Neural cell (in vitro differentiated cells): ENCODE data around the gene ZNF90.

Source experiments
- CTCF ChIP-seq: fragments of 450-650 bp; IDR thresholded peaks from 2 replicates; pipeline ENCODE4 v1.5.1; 2014; ENCODE audit warnings: antibody characterized with exemption, mild to moderate bottlenecking, moderate library complexity; ENCODE audit not compliant: poor library complexity, severe bottlenecking
- EP300 ChIP-seq: fragments of 450-650 bp; conservative IDR thresholded peaks from 2 replicates; pipeline ENCODE4 v1.6.1; 2014; ENCODE audit warnings: antibody characterized with exemption, mild to moderate bottlenecking, moderate library complexity; ENCODE audit not compliant: poor library complexity, severe bottlenecking
- EZH2 ChIP-seq: fragments of 200-600, 300-800 bp; shearing (Covaris generic), sonication (generic); IDR thresholded peaks from 2 replicates; pipeline ENCODE4 v1.6.1; 2014; ENCODE audit warnings: antibody characterized with exemption, low read length, borderline replicate concordance, mild to moderate bottlenecking; ENCODE audit not compliant: insufficient read depth, poor library complexity, severe bottlenecking
- MXI1 ChIP-seq: fragments of 450-650 bp; conservative IDR thresholded peaks from 2 replicates; pipeline ENCODE4 v1.6.1; 2014; ENCODE audit warnings: antibody characterized with exemption, mild to moderate bottlenecking; ENCODE audit not compliant: poor library complexity, severe bottlenecking
- POLR2AphosphoS5 ChIP-seq: IDR thresholded peaks from 2 replicates; pipeline ENCODE4 v1.6.1; 2012
- RAD21 ChIP-seq: fragments of 450-650 bp; conservative IDR thresholded peaks from 2 replicates; pipeline ENCODE4 v1.6.1; 2014; ENCODE audit warnings: antibody characterized with exemption, mild to moderate bottlenecking, moderate library complexity
- SMC3 ChIP-seq: fragments of 450-650 bp; conservative IDR thresholded peaks from 2 replicates; pipeline ENCODE4 v1.6.1; 2014; ENCODE audit warnings: antibody characterized with exemption, mild to moderate bottlenecking, moderate library complexity; ENCODE audit not compliant: poor library complexity
- TAF1 ChIP-seq: IDR thresholded peaks from 2 replicates; pipeline ENCODE4 v1.6.1; 2012; ENCODE audit warnings: low read depth
- TF ChIP-seq, protein P1 (sequence below): IDR thresholded peaks from 2 replicates; pipeline ENCODE4 v1.6.1; 2012; ENCODE audit warnings: borderline replicate concordance

- no peak for TF ChIP-seq CTCF
- TF ChIP-seq EZH2 = no peak
- no peak for TF ChIP-seq EP300
- no peak for TF ChIP-seq SMC3
- TF ChIP-seq, protein P1, sequence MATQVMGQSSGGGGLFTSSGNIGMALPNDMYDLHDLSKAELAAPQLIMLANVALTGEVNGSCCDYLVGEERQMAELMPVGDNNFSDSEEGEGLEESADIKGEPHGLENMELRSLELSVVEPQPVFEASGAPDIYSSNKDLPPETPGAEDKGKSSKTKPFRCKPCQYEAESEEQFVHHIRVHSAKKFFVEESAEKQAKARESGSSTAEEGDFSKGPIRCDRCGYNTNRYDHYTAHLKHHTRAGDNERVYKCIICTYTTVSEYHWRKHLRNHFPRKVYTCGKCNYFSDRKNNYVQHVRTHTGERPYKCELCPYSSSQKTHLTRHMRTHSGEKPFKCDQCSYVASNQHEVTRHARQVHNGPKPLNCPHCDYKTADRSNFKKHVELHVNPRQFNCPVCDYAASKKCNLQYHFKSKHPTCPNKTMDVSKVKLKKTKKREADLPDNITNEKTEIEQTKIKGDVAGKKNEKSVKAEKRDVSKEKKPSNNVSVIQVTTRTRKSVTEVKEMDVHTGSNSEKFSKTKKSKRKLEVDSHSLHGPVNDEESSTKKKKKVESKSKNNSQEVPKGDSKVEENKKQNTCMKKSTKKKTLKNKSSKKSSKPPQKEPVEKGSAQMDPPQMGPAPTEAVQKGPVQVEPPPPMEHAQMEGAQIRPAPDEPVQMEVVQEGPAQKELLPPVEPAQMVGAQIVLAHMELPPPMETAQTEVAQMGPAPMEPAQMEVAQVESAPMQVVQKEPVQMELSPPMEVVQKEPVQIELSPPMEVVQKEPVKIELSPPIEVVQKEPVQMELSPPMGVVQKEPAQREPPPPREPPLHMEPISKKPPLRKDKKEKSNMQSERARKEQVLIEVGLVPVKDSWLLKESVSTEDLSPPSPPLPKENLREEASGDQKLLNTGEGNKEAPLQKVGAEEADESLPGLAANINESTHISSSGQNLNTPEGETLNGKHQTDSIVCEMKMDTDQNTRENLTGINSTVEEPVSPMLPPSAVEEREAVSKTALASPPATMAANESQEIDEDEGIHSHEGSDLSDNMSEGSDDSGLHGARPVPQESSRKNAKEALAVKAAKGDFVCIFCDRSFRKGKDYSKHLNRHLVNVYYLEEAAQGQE = no peak
- TF ChIP-seq TAF1 = no peak
- no peak for TF ChIP-seq RAD21
- no peak for TF ChIP-seq POLR2AphosphoS5
- no peak for TF ChIP-seq MXI1
Measured at GRCh38 chr19:20038358-20039202, 39.2 kb upstream of the ZNF90 start.
